Adipocyte (in vitro differentiated cells): ENCODE data around the gene KIF25.

Source experiments
- DNase-seq: peaks from one replicate; pipeline ENCODE4 v3.0.0-alpha.2; 2015; ENCODE audit warnings: low read depth
- H3K27me3 ChIP-seq: replicated peaks from 2 replicates; pipeline ENCODE4 v1.7.0; 2013; ENCODE audit warnings: mild to moderate bottlenecking, low read length, moderate library complexity; ENCODE audit not compliant: control insufficient read depth, insufficient read depth
- H3K36me3 ChIP-seq: 2 replicates; pipeline ENCODE4 v1.7.0; 2013; ENCODE audit warnings: low read length, mild to moderate bottlenecking, moderate library complexity; ENCODE audit not compliant: control insufficient read depth, insufficient read depth, severe bottlenecking
- H3K4me1 ChIP-seq: 2 replicates; pipeline ENCODE4 v1.7.0; 2013; ENCODE audit warnings: mild to moderate bottlenecking, low read length, moderate library complexity; ENCODE audit not compliant: control insufficient read depth, insufficient read depth
- H3K4me3 ChIP-seq: 2 replicates; pipeline ENCODE4 v1.7.0; 2013; ENCODE audit warnings: mild to moderate bottlenecking, low read length, moderate library complexity
- H3K9ac ChIP-seq: 2 replicates; pipeline ENCODE4 v1.7.0; 2013; ENCODE audit warnings: mild to moderate bottlenecking, low read length, moderate library complexity
- H3K9me3 ChIP-seq: 2 replicates; pipeline ENCODE4 v1.7.0; 2013; ENCODE audit warnings: mild to moderate bottlenecking, low read length, moderate library complexity; ENCODE audit not compliant: control insufficient read depth

KIF25 gene

DNA sequence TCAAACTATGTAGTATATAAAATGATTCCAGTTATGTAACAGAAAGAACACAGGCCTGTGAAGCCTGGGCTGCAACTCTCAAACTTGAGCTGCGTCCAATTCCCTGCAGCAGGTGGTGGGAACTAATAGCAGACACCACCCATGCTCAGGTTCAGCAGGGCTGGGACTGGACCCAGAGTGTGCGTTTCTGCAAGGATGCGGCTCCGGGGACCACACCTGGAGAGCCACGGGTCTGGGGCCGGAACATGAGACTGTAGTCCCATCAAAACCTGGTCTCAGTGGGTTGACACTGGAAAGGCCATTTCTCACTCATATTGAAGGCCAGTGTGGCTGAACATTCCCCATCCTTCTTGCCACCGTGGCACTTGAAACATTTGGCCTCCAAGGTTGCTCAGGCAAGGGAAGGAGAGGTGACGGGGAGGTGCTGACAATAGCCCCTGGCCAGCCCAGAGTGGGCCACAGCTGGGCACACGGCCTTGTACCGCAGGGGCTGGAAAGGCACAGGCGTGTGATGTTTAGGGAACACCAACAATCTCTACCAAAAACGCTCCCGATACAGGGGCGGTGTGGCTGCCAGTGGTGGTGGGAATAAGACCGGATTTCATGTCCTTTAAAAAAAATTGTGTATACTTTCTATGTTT, 43.5 kb downstream of the KIF25 start:
- Histone ChIP-seq H3K9me3 (peaks cover 36% of the 10 kb centered on the region), H3K4me1 (no peaks in the 10 kb centered on the region), H3K36me3 (no peaks in the 10 kb centered on the region), H3K27me3 (peaks cover 7% of the 10 kb centered on the region), H3K4me3 (no peak overlapping the region), H3K9ac (no peak overlapping the region)
- no peak for DNase-seq

DNA sequence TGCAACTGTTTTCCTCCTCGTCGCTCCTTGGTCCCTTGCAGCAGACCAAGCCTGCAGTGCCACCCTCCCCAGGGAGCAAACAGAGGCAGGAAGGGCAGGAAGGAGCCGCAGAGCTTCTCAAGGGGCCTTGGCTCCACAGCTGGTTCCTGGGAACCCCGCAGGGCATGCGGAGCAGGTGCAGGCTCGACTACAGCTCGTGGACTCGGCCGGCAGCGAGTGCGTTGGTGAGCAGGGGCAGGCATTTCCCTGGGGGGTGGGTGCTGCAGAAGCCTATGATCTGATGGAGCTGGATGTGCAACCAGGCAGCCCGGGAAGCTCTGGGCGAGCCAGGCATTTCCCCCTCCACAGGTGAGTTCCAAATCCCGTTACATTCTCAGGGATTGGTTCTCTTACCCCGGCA, 44.5 kb downstream of the KIF25 start:
- peaks cover 36% of the 10 kb centered on the region for H3K9me3 ChIP-seq
- H3K4me3 ChIP-seq = no peak overlapping the region
- no peak overlapping the region for H3K9ac ChIP-seq
- H3K36me3 ChIP-seq = no peaks in the 10 kb centered on the region
- peaks cover 7% of the 10 kb centered on the region for H3K27me3 ChIP-seq
- no peaks in the 10 kb centered on the region for H3K4me1 ChIP-seq
- no peak for DNase-seq

DNA sequence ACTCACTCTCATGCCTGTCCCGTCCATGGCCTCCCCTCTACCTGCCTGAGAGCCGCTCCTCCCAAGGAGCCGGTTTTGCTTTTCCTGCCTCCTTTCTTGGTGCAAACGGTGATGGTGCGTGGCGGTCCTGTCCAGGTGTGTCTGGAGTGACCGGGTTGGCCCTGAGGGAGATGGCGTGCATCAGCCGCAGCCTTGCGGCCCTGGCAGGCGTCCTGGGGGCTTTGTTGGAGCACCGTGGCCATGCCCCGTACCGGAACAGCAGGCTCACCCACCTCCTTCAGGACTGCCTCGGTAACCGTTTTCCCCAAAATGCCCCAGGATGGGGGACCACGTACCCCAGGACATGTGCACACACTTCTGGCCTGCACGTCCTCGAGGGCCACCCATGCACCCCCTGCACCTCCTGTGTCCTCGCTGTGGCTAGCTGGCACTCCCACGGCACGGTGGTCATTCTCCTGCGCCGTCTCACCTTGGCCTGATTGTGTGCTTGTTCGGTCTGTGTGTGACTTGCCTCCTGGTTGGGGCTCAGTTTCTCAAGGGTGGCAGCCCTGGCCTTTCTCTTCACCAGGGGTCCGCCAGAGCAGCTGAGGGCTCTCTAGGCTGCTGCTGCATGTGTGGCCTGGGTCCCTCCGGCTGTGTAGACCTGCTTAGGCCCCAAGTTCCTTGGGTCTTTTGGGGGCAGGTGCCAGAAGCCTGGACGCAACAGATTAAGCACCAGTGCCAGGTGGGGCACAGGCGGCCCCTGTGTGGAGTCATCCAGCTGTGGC, 45.1 kb downstream of the KIF25 start:
- no peaks in the 10 kb centered on the region for H3K36me3 ChIP-seq
- no peak for DNase-seq
- H3K9ac ChIP-seq = no peak overlapping the region
- peaks cover 36% of the 10 kb centered on the region for H3K9me3 ChIP-seq
- H3K4me1 ChIP-seq = no peaks in the 10 kb centered on the region
- H3K27me3 ChIP-seq = peaks cover 7% of the 10 kb centered on the region
- no peak overlapping the region for H3K4me3 ChIP-seq

- H3K4me1 ChIP-seq = no peaks in the 10 kb centered on the region
- no peak overlapping the region for H3K9ac ChIP-seq
- H3K36me3 ChIP-seq = no peaks in the 10 kb centered on the region
- no peak overlapping the region for H3K4me3 ChIP-seq
- peaks cover 7% of the 10 kb centered on the region for H3K27me3 ChIP-seq
- no peak for DNase-seq
- peaks cover 34% of the 10 kb centered on the region for H3K9me3 ChIP-seq
These were observed 45.8 kb downstream of the KIF25 start for GRCh38 chr6:168043193-168043847.

DNA sequence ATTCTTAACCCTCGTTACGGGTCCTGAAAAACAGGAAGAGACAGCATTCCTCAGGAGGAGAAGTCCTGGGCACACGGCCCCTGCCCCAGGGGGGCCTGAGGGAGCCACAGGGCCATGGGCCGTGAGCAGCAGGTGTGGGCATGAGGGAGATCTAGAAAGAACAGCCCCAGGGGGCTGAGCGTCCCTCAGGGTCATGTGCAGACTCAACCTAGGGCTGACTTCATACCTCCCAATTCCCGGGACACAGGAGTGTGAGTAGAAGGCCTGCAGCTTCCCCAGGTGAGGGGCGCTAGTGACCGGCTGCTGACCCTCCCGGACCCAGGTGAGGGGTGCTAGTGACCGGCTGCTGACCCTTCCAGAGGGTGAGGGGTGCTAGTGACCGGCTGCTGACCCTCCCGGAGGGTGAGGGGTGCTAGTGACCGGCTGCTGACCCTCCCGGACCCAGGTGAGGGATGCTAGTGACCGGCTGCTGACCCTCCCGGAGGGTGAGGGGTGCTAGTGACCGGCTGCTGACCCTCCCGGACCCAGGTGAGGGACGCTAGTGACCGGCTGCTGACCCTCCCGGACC, 46.5 kb downstream of the KIF25 start:
- Histone ChIP-seq H3K9ac (no peak overlapping the region), H3K36me3 (no peaks in the 10 kb centered on the region), H3K27me3 (peaks cover 7% of the 10 kb centered on the region), H3K9me3 (peaks cover 28% of the 10 kb centered on the region), H3K4me1 (no peaks in the 10 kb centered on the region), H3K4me3 (no peak overlapping the region)
- DNase-seq = no peak

DNA sequence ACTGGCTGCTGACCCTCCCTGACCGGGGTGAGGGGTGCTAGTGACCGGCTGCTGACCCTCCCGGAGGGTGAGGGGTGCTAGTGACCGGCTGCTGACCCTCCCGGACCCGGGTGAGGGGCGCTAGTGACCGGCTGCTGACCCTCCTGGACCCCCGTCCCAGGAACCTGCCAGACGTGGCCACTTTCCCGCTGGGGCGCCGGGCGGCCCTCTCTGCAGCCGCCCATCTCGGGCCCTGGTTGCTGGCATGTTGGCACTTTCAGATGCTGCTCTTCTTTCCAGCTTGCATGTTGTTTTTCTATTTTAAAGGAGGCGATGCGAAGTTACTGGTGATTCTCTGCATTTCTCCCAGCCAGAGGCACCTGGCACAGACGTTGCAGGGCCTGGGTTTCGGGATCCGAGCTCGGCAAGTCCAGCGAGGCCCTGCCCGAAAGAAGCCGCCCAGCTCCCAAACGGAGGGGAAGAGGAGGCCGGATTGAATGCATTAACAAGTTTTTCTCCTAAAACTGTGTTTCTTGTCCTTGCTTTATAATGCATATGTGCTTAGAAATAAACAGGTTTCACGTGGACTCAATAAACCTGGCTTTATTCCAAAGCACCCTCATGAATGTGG, 47.2 kb downstream of the KIF25 start:
- Histone ChIP-seq H3K9me3 (peaks cover 22% of the 10 kb centered on the region), H3K4me3 (no peak overlapping the region), H3K27me3 (peaks cover 7% of the 10 kb centered on the region), H3K9ac (no peak overlapping the region), H3K36me3 (no peaks in the 10 kb centered on the region), H3K4me1 (no peaks in the 10 kb centered on the region)
- no peak for DNase-seq

DNA sequence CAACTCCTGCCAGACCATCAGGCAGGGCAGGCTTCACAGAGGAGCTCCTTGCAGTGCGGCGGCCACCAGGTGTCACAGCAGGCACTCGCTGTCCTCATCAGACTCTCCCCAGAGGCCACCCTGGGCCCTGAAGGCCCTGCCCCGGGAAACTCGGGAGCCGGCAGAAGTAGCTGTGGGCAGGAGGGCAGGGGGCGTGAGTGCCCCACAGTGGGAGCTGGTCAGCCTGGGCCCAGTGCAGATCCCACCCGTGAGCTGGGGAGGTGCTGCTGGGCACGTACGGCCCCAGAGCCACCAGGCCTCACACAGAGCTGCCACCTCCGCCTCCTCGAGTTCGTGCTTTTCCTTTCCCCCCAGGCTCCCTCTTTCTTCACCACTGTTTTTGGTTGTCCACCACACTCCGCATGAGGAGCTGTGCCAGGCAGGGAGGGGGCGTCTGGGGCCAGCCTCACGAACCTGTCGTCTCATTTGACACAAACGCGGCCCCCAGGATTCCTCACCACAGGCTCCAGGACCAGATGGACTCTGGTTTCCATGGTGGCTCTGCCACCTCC, 47.7 kb downstream of the KIF25 start:
- Histone ChIP-seq H3K4me3 (no peak overlapping the region), H3K9ac (no peak overlapping the region), H3K36me3 (no peaks in the 10 kb centered on the region), H3K27me3 (peaks cover 7% of the 10 kb centered on the region), H3K4me1 (no peaks in the 10 kb centered on the region), H3K9me3 (peaks cover 17% of the 10 kb centered on the region)
- DNase-seq = no peak

GRCh38 chr6:168045706-168046620, 48.5 kb downstream of the KIF25 start:
- no peak for DNase-seq
- no peak overlapping the region for H3K4me3 ChIP-seq
- H3K9me3 ChIP-seq = peaks cover 10% of the 10 kb centered on the region
- H3K36me3 ChIP-seq = no peaks in the 10 kb centered on the region
- H3K9ac ChIP-seq = no peak overlapping the region
- H3K27me3 ChIP-seq = peaks cover 8% of the 10 kb centered on the region
- no peaks in the 10 kb centered on the region for H3K4me1 ChIP-seq

DNA sequence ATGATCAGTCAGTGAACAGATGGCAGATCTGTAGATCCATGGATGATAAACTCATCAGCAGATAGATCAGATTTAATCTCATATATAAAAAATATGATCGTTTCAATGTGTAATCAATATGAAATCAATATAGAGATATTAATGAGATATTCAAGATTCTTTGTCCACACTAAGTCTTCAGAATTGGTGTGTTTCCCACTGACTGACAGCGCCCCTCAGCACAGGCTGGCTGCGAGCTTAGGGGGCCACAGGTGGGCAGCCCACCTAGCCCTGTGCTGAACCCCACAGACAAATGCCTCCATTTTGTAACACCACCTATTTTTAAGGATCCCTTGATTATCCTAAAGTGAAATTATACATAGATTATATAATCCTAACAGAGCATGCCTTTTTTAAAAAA, 49.2 kb downstream of the KIF25 start:
- Histone ChIP-seq H3K4me1 (no peaks in the 10 kb centered on the region), H3K9me3 (peaks cover 3% of the 10 kb centered on the region), H3K27me3 (peaks cover 14% of the 10 kb centered on the region), H3K36me3 (no peaks in the 10 kb centered on the region), H3K9ac (no peak overlapping the region), H3K4me3 (no peak overlapping the region)
- no peak for DNase-seq
